HT1080 (cell line): ENCODE measurements around the gene PGK1. TPM values are rescaled to one million over a fixed set of nuclear protein-coding genes. Genes with fewer than 3 reads are reported as not detected.
A peak's percentile ranks its signal among the peaks of the same experiment; 100 is the strongest.
"Not testable (repeated sequence)": the region's sequence is repeated elsewhere in the genome, so short reads cannot be mapped to it uniquely, and the experiment has no call there.

Experiments
- DNase-seq: peaks from one replicate; pipeline ENCODE4 v3.0.0-alpha.2; 2015; ENCODE audit warnings: low read depth
- polyA plus RNA-seq, 2 experiments: library from polyadenylated mRNA; depleted of rRNA; stranded (reverse); fragments of >200 nt; gene quantifications; 2 replicates each; pipeline ENCODE4 v1.2.3, GENCODE V29; 2015
- total RNA-seq: library from RNA; depleted of rRNA; stranded (reverse); fragments of >200 nt; shearing (Covaris generic); gene quantifications from 2 replicates; pipeline ENCODE4 v1.2.3, GENCODE V29; 2014; rRNA removed

The PGK1 gene
- 365 and 374 TPM in 2 replicates for total RNA-seq
- 1,049 and 1,172 TPM in 2 replicates for polyA plus RNA-seq (2015; cell fraction: cytosol; rRNA removed)
- polyA plus RNA-seq (2015; cell fraction: nucleus; rRNA removed), result 1,779 and 2,055 TPM in 2 replicates

DNA sequence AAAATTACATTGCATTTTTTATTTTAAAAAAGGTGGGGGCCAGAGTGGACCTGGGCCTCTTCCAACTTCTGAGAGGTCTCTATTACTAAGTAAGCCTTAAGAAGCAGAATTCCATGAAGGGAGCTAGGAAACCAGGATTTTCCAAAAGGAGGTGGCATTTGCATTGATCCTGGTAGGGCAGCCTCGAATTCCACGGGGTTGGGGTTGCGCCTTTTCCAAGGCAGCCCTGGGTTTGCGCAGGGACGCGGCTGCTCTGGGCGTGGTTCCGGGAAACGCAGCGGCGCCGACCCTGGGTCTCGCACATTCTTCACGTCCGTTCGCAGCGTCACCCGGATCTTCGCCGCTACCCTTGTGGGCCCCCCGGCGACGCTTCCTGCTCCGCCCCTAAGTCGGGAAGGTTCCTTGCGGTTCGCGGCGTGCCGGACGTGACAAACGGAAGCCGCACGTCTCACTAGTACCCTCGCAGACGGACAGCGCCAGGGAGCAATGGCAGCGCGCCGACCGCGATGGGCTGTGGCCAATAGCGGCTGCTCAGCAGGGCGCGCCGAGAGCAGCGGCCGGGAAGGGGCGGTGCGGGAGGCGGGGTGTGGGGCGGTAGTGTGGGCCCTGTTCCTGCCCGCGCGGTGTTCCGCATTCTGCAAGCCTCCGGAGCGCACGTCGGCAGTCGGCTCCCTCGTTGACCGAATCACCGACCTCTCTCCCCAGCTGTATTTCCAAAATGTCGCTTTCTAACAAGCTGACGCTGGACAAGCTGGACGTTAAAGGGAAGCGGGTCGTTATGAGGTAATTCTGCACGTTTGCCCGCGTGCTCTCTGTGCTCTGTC is at the start of gene PGK1:
PGK1 (plus strand) TSS at position 626 of the 824 bp plus-strand sequence; CDS start at position 719, 93 bp downstream.
- peak; percentile 96 for DNase-seq

DNA sequence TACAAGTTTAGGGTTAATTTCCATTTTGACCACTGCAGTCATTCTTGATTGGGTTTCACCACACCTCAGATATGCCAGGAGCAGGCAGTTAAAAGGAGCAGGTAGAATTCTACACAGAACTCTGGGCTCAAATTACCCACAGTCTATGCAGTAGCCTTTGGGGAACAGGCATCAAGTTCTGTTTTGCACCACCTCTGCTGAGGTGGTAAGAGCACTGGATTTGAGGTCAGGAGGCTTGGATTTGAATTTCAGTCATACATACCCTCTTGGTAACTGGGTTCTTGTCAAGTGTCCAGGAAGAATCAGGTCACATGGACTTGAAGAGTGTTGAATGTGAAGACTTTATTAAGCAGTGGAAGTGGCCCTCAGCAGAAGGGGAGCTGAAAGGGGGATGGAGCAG is 40.4 kb upstream of the PGK1 start:
- DNase-seq, result no peak

DNA sequence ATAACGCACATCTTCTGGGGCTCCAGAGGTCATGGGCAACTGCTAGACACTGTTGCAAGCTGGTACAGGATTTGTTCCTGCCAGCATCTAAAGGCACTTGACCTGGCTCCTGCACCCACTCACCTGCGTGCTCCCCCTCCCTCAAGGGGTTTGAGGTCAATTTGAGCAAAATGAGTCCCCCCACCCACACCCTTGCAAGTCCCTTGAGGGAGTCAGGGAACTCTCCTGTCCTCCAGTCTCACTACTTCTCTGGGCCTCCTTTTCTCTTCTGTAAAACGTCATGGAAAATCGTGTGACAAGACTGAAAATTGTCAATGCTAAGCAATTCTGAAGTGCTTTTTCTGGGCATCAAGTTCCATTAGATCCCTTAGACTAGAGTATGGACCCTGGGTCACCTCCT is 39.9 kb upstream of the PGK1 start:
- DNase-seq, result no peak

DNA sequence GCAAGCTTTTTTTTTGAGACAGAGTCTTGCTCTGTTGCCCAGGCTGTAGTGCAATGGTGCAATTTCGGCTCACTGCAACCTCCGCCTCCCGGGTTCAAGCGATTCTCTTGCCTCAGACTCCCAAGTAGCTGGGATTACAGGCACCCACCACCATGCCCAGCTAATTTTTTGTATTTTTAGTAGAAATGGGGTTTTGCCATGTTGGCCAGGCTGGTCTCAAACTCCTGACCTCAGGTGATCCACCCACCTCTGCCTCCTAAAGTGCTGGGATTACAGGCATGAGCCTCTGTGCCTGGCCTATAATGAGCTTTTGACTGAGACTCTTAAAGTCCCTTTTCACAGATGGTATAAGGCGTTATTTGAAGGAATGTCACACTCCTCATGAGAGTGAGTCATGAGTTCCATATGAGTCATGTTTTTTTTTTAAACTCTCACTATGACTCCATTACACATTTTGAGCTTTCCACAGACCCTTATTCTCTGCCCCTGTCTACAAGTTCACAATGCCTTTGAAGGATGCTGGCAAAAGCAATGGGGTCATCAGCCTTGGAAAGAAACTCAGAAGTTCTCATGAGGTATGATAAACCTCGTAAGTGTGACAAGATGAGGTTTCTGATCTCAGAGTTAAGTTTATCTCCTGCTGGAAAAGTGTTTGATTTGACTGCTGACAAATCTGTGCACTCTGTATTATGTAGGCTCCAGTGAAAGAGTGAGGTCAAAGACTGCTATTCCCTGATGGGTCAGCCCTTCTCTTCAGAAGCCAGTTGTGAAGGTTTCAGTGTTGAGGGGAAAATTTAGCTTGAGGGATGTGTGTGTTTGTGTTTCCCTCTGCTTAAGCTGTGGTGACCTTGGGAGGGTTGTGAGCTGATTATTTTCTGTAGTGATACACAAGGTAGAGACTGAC is 39.1 kb upstream of the PGK1 start:
- DNase-seq, result peak; percentile 79

DNA sequence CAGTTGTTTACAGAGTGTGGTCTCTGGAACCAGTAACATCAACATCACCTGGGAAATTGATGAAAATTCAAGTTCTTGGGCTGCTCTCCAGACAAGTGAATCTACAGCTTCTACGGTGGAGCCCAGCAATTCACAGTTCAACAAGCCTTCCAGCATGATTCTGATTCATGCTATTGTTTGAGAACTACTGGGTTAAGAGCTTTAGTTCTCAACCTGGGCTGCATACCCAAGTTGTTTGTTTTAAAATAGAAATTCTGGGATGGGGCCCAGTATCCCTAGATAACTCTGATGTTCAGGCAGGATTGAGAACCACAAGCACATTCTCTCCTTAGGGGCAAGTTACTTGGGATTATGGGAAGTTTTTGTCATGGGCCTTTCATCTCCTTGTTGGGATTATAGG is 37.9 kb upstream of the PGK1 start:
- DNase-seq, result no peak

DNA sequence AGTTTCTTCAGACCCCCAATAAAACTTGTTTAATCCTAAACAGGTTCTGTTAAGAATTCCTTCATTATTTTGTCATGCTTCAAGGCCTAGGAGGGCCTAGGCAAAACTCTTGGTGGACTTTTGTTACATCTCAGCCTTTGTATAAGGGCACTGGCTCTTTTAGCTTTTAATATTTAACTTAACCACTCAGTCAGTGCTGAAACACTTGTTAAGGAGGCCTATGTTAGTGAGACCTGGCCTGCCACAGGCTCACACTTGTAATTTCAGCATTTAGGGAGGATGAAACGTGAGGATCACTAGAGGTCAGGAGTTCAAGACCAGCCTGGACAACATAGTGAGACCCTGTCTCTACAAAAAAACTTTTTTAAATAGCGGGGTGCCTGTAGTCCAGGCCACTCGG is 32.7 kb upstream of the PGK1 start:
- DNase-seq, result no peak

DNA sequence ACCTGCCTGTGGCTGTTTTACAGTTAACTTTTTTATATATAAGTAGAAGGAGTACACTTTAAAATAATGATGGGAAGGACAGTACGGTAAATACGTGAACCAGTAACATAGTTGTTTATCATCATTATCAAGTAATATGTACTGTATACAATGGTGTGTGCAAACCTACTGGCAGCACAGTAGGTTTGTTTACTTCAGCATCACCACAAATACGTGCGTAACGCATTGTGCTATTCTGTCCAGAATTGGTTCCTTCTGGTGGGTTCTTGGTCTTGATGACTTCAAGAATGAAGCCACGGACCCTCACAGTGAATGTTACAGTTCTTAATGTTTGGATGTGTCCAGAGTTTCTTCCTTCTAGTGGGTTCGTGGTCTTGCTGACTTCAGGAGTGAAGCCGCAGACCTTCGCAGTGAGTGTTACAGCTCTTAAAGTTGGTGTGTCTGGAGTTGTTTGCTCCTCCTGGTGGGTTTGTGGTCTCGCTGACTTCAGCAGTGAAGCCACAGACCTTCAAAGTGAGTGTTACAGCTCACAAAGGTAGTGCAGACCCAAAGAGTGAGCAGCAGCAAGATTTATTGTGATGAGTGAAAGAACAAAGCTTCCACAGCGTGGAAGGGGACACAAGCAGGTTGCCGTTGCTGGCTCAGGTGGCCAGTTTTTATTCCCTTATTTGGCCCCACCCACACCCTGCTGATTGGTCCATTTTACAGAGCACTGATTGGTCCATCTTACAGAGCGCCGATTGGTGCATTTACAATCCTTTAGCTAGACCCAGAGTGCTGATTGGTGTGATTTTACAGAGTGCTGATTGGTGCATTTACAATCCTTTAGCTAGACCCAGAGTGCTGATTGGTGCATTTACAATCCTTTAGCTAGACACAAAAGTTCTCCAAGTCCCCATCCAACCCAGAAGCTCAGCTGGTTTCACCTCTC is 30.6 kb upstream of the PGK1 start:
- DNase-seq, result not testable (repeated sequence)

DNA sequence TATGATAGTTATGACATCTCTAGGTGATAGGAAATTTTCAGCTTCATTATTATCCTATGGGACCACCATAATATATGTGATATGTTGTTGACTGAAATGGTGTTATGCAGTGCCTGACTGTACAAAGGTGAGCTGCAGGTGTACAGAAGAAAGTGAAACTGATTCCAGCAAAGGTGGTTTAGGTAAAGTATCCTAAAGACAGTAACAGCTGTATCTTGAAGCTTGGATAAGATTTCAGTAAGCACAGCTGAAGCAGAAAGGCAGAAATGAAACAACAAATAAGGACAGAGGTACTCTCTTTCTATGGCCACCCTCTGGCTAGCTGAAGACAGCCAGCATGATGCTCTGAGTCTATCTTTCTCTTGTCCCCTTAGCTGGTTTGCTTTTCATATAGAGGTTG is 30.0 kb upstream of the PGK1 start:
- DNase-seq, result no peak

DNA sequence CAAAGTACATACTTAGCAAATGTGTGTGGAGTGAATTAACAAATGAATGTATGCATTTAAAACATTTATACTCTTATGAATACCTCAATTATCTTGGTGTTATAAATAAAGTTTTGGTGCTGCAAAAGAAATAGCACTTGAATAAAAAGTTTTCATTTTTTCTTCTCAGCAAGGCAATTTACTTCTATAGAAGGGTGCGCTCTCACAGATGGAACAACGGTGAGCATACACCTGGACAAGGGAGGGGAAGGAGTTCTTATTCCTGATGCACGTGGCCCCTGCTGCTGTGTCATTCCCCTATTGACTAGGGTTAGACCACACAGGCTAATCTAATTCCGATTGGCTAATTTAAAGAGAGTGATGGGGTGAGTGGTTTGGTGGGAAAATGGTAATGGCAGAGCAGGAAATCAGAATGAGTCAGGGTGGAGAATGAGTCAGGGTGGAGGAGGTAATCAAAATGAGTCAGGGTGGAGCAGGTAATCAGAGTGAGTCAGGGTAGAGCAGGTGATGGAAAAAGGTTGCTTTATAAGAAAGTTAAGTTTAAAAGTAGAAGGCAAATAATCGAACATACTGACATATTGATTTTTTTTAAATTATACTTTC is 28.2 kb upstream of the PGK1 start:
- DNase-seq, result peak; percentile 84

DNA sequence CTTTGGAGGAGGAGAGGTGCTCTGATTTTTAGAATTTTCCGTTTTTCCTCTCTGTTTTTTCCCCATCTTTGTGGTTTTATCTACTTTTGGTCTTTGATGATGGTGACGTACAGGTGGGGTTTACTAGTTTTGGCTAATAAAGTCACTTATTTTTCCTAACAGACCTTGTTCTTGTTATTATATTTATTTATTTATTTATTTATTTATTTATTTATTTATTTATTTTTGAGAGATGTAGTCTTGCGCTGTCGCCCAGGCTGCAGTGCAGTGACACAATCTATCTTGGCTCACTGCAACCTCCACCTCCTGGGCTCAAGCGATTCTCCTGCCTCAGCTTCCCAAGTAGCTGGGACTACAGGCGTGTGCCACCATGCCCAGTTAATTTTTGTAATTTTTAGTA is 22.6 kb upstream of the PGK1 start:
- not testable (repeated sequence) for DNase-seq

DNA sequence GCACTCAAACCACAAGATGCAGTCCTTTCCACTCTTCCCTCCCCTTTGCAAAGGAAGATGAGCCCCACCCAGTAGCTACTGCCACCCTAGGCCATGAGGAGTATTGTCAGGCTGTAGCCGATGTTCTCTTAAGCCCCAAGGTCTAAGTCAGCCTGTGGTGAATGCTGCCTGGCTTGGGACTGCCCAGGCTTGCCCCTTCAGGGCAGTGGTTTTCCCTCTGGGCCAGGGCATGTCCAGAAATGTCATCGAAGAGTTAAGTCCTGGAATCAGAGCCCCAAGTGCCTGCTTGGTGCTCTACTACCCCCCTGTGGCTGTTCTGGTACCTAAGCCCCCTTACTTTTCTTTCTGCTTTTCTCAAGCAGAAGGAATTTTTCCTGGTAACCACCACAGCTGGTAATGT is 11.8 kb upstream of the PGK1 start:
- peak; percentile 76 for DNase-seq

DNA sequence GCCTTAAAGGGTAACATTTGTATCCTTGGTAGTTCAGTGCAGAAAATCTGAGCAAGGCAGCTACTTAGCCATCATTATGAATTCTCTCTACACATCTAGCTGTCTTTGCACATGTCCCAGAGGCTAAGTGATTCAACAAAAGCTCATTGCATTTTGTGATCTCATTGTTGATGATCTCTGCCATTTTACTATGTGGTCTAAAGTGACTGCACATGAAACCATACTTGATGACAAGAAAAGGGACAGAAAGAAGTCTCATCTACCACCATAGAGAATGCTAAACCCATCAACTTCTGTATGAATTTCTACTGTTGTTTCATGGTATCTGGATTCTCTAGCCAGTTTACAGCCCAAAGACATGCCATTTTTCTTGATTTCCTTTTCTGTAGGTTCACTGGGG is 5.9 kb upstream of the PGK1 start:
- no peak for DNase-seq

DNA sequence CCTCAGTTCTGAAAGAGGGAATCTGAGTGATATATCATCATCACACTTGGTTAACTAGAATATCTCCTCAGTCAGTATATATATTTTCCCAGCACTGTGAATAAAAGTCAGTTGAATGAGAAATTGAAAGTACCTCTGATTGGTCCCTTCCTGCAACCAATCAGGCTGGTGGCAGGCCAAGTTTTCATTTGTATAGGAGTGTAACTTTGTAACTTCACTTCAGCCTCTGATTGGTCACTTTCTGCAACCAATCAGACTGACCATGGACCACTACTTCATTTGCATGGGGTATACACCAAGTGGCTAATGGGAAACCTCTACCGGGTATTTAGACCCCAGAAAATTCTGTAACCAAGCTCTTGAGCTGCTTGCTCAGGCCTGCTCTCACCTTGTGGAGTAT is 2.0 kb upstream of the PGK1 start:
- no peak for DNase-seq

DNA sequence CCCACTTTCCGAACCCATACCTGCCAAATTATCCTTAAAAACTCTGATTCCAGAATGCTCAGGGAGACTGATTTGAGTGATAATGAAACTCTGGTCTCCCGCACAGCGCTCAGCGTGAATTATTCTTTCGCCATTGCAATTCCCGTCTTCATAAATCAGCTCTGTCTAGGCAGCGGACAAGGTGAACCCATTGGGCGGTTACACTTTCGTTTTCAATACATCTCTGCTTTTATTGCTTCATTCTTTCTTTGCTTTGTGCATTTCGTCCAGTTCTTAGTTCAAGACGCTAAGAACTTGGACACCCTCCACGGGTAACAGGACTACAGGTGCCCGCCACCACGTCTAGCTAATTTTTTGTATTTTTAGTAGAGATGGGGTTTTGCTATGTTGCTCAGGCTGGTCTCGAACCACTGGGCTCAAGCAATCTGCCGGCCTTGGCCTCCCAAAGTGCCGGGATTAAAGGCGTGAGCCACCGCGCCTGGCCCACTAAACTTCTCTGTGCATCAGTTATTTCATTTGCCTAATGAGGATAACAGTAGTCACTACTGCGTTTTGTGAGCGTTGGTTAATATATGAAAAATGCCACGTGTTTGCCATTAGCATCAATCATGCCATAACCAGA is 936 bp upstream of the PGK1 start:
- no peak for DNase-seq

DNA sequence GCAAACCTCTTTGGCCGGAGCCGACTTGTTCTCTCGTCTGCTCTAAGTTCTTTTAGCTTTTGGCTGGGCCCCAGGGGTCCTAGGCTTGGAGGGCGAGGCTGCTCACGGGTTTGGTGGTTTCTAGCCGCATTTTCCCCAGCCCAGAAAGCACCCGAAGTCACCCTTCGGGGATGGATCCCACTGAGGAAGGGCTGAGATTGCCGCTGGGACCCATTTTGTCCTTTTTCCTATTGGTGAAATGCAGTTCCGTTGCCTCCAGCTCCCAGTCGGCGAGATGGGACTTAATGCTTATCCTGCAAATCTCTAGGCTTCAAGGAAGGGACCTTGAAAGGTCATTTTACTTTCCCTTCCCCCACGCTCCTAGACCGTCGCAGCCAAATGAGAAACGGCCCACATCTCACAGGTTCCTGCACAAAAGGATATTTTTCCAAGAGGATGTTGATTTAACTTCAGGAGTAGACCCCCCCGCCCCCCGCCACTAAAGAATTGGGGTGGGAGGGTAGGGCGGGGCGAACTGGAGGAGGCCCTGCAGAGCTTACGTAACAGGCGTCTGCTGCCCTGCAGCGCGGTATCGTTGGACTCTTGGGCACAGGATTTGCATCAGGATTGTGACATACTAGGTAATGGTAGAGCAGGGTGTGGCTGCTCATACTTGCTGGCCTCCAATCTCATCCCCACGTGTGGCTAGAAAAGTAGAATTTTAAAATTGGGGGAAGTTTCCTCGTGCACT is 564 bp downstream of the PGK1 start:
- DNase-seq, result peak; percentile 32

DNA sequence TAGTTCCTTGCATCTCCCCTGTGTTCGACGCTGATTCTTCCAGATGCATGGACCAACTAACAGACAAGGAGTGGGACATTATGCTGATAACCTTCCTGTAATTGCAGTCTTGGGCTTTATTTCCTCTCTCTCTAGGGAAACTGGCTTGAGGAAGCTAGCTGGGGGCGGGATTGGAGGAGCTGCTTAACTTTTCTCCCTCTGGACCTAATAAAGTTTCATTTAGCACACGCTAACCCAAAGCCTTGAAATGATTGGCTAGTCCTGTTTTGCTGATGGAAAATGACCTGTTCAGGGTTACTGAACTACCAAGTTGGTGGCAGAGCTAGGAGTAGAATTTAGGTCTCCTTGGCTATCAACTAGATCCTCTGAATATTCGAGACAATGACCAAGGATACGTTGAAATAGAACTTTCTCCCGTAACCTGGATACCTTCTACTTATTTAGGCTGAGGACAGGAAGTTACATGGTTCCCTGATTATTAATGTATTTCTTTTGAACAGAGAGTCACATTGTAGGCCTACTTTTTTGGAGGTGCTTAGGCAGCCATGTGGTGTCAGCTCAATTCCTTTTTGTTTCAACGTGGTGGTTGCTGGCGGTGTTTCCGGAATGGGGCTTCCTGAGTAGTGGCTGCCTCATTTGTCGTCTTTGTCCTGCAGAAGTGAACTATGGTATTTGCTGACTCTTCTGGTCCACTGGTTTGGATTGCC is 2.0 kb downstream of the PGK1 start:
- DNase-seq, result no peak

DNA sequence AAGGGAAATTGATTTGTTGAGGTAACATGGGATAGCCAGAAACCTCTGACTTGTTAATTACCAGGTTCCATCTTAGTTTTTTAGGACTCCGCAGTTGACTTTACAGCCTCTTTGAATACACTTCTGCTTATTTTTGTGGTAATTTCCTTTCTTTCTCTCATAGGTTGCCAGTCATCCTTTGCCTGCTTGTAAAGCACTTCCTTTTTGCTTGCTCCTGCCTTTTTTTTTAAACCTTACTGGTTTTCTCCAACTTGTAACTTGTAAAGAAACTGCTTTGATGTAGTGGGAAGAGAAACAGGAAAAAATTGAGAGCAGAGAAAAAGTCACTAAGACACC is 2.6 kb downstream of the PGK1 start:
- DNase-seq, result no peak

DNA sequence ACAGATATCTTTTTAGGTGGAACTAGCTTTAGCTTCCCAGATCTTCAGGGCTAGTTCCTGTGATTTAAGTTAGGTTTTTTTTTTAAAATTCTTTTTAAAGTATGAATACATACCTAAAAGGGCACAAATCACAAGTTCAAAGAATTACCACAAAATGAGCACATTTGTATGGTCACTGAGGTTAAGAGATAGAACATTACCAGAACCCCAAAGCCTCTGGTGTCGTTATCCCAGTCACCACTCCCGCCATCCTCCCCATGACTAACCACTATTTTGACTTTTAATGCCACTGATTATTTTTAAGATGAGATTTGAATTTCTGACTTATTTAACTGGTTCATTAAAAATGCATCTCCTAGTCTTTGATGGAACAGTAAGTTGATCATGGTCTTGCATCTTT is 5.4 kb downstream of the PGK1 start:
- no peak for DNase-seq
